ENCODE data around the gene TOMT.

GRCh38 chr11:72070491-72070890 is 35.2 kb upstream of the TOMT start:
- TF ChIP-seq POLR2A (IDR thresholded peaks at IDR 0.05; ENCODE audit: low read length): no peak
- TF ChIP-seq CTCF (IDR thresholded peaks at IDR 0.05): no peak
- TF ChIP-seq RFX5 (IDR thresholded peaks at IDR 0.05): no peak
- no peak for TF ChIP-seq POLR2AphosphoS2 (conservative IDR thresholded peaks at IDR 0.05; ENCODE audit: low read length)
- TF ChIP-seq, protein P1, sequence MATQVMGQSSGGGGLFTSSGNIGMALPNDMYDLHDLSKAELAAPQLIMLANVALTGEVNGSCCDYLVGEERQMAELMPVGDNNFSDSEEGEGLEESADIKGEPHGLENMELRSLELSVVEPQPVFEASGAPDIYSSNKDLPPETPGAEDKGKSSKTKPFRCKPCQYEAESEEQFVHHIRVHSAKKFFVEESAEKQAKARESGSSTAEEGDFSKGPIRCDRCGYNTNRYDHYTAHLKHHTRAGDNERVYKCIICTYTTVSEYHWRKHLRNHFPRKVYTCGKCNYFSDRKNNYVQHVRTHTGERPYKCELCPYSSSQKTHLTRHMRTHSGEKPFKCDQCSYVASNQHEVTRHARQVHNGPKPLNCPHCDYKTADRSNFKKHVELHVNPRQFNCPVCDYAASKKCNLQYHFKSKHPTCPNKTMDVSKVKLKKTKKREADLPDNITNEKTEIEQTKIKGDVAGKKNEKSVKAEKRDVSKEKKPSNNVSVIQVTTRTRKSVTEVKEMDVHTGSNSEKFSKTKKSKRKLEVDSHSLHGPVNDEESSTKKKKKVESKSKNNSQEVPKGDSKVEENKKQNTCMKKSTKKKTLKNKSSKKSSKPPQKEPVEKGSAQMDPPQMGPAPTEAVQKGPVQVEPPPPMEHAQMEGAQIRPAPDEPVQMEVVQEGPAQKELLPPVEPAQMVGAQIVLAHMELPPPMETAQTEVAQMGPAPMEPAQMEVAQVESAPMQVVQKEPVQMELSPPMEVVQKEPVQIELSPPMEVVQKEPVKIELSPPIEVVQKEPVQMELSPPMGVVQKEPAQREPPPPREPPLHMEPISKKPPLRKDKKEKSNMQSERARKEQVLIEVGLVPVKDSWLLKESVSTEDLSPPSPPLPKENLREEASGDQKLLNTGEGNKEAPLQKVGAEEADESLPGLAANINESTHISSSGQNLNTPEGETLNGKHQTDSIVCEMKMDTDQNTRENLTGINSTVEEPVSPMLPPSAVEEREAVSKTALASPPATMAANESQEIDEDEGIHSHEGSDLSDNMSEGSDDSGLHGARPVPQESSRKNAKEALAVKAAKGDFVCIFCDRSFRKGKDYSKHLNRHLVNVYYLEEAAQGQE (IDR thresholded peaks at IDR 0.05): no peak
- no peak for TF ChIP-seq EHMT2 (IDR thresholded peaks at IDR 0.05; ENCODE audit: low read depth)
- no peak for TF ChIP-seq HMGXB4 (CRISPR knock-in tag; IDR thresholded peaks at IDR 0.05; ENCODE audit: borderline replicate concordance)
